Activated T-helper 2 cell treated with anti-CD3 and anti-CD28 coated beads, Interferon-gamma antibody, Interleukin-2, Interleukin-4, amounts not matched to agents 10 μg/mL and 5 μg/mL and 100 μg/mL, durations not matched to agents 14 hours and 24 hours and 36 hours (primary cell): ENCODE measurements around the gene GID8. TPM values are rescaled to one million over a fixed set of nuclear protein-coding genes. Genes with fewer than 3 reads are reported as not detected.

Experiments
- DNase-seq: peaks from one replicate; pipeline ENCODE4 v3.0.0; 2021; ENCODE audit warnings: low spot score
- H3K27ac Mint-ChIP-seq: one replicate; pipeline ENCODE4 v1.8.0; 2021; ENCODE audit warnings: mixed read lengths
- H3K27me3 Mint-ChIP-seq: one replicate; pipeline ENCODE4 v1.8.0; 2021; ENCODE audit warnings: low read depth, mixed read lengths
- H3K36me3 Mint-ChIP-seq: one replicate; pipeline ENCODE4 v1.8.0; 2021; ENCODE audit warnings: low read depth, mixed read lengths
- H3K4me1 Mint-ChIP-seq: one replicate; pipeline ENCODE4 v1.8.0; 2021; ENCODE audit warnings: low read depth, mixed read lengths
- H3K4me3 Mint-ChIP-seq: one replicate; pipeline ENCODE4 v1.8.0; 2021; ENCODE audit warnings: low read depth, mild to moderate bottlenecking, moderate library complexity, mixed read lengths
- H3K9me3 Mint-ChIP-seq: one replicate; pipeline ENCODE4 v1.8.0; 2021; ENCODE audit warnings: mixed read lengths
- intact Hi-C: fragments of 100-400 bp; cut with micrococcal nuclease; formaldehyde crosslinking; loops from one replicate; pipeline ENCODE4 v1.15.1; 2023
- total RNA-seq: library from RNA; stranded (reverse); gene quantifications from 2 replicates; pipeline ENCODE4 v1.2.3, GENCODE V29; 2022

The GID8 gene
- total RNA-seq, 1 donor from 2014 or later = 53.7 TPM

DNA sequence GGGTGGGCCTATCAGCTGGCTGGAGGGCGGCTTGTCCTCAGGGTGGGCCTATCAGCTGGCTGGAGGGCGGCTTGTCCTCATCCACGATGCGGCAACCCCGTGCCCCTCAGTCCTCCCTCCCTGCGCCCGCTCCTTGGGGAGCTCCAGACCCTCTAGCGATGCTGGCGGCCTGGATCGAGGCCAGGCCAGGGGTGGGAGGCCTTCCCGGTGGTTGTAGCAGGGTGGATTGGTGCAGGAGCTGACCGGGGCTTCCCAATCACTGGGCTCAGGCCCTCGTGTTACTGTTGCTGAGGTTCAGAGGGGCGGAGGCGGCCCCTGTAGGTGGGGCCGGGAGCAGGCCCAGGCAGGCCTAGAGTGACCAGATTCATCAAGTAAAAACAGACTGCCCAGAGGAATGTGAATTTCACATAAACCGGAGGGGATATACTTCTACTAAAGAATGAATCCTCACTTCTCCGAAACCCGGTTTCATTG, 23.4 kb downstream of the GID8 start:
- H3K27ac Mint-ChIP-seq = no peak overlapping the region
- H3K36me3 Mint-ChIP-seq = no peaks in the 10 kb centered on the region
- H3K9me3 Mint-ChIP-seq = no peaks in the 10 kb centered on the region
- intact Hi-C loops = no loop called here
- H3K27me3 Mint-ChIP-seq = no peaks in the 10 kb centered on the region
- no peaks in the 10 kb centered on the region for H3K4me1 Mint-ChIP-seq
- no peak overlapping the region for H3K4me3 Mint-ChIP-seq
- no peak for DNase-seq

- DNase-seq = no peak
- H3K36me3 Mint-ChIP-seq = no peaks in the 10 kb centered on the region
- no peaks in the 10 kb centered on the region for H3K27me3 Mint-ChIP-seq
- no peaks in the 10 kb centered on the region for H3K4me1 Mint-ChIP-seq
- H3K27ac Mint-ChIP-seq = no peak overlapping the region
- intact Hi-C loops = no loop called here
- H3K9me3 Mint-ChIP-seq = no peaks in the 10 kb centered on the region
- no peak overlapping the region for H3K4me3 Mint-ChIP-seq
These were observed 23.9 kb downstream of the GID8 start for GRCh38 chr20:62961799-62962198.

DNA sequence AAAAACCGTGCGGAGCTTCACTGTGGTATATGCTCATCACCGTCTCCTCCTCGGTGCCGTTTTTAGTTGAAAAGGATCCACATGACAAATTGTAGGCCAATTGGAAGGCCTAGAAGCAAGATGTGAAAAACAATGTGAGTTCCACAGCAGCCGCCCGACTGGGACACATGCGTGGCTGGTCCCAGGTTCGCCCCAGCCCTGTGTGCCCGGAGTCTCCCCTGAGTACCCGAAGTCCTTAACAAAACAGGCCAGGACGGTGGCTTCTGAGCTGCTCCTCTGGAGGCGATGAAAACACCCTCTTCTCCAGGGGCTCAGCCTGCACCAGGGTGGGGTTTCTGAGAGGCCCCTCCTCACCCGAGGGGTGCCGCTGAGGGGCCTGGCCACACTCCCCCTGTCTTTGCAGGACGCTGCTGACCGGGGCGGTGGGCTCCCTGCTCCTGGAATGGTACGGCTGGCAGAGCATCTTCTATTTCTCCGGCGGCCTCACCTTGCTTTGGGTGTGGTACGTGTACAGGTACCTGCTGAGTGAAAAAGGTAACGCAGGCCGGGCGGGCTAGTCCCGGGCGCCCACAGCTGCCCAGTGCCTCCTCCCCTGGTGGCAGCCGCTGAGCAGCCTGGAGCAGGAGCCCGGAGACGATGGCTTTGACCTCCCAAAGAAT, 24.4 kb downstream of the GID8 start:
- no peaks in the 10 kb centered on the region for H3K9me3 Mint-ChIP-seq
- no peaks in the 10 kb centered on the region for H3K36me3 Mint-ChIP-seq
- no peaks in the 10 kb centered on the region for H3K4me1 Mint-ChIP-seq
- H3K27me3 Mint-ChIP-seq = no peaks in the 10 kb centered on the region
- DNase-seq = no peak
- H3K4me3 Mint-ChIP-seq = no peak overlapping the region
- H3K27ac Mint-ChIP-seq = no peak overlapping the region
- intact Hi-C loops = no loop called here

- intact Hi-C loops = no loop called here
- Mint-ChIP-seq H3K27ac (no peak overlapping the region), H3K9me3 (no peaks in the 10 kb centered on the region), H3K4me1 (no peaks in the 10 kb centered on the region), H3K36me3 (no peaks in the 10 kb centered on the region), H3K27me3 (no peaks in the 10 kb centered on the region), H3K4me3 (no peak overlapping the region)
- DNase-seq = no peak
These were observed 25.1 kb downstream of the GID8 start for GRCh38 chr20:62962891-62963613.

DNA sequence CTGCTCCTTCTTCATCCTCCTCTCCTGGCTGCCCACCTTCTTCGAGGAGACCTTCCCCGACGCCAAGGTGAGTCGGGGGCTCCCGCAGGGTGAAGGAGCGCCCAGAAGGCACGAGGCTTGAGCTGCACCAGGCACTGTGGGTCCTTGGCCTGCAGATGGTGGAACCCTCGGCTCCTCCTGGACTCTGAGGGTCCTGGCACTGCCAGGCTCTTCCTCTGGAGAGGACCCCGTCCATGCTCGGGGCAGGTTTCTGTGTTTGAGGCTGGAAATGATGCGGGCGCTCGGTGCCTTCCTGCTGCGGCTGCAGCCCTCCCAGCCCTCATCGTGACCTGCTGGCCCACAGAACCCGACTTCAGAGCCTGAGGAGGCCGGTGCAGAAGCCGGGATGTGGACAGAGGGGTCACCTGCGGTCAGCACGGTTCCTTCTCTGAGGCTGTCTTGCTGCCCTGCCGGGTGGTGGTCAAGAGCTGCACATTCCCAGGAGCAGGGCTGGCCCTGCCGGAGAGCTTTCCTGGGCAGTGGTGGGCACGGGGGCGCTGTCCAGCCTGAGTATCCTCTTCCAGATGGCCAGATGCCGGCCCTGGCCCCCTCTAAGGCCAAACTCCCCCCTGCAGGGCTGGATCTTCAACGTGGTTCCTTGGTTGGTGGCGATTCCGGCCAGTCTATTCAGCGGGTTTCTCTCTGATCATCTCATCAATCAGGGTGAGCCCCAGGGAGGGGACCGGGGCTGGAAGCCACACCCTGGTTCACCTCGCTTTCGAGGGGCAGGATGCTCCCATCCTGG, 25.9 kb downstream of the GID8 start:
- Mint-ChIP-seq H3K4me1 (no peaks in the 10 kb centered on the region), H3K27me3 (no peaks in the 10 kb centered on the region), H3K36me3 (no peaks in the 10 kb centered on the region), H3K4me3 (no peak overlapping the region), H3K9me3 (no peaks in the 10 kb centered on the region), H3K27ac (no peak overlapping the region)
- no peak for DNase-seq
- intact Hi-C loops = no loop called here

DNA sequence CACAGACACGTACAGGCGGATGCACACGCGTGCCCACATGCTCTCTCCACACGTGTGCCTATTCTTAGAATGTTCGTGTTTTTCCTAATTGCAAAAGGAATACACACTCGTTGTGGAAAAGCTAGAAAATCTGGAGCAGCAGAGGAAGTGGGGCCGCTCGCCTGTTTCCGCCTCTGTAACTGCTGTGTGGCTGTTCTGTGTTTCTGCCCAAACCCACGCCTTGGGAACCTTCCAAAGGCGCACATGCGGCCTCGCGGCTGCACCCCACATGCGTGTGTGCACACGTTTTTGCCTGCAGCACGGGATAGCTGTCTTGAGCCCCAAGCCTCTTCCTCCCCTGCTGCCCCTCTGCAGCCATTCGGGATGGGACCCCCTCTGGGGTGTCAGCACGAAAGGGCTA, 26.8 kb downstream of the GID8 start:
- no peaks in the 10 kb centered on the region for H3K9me3 Mint-ChIP-seq

GRCh38 chr20:62965363-62965771, 27.4 kb downstream of the GID8 start:
- H3K36me3 Mint-ChIP-seq = no peaks in the 10 kb centered on the region
- no peak for DNase-seq
- peaks cover 1% of the 10 kb centered on the region for H3K27me3 Mint-ChIP-seq
- no peaks in the 10 kb centered on the region for H3K9me3 Mint-ChIP-seq
- H3K27ac Mint-ChIP-seq = no peak overlapping the region
- H3K4me1 Mint-ChIP-seq = no peaks in the 10 kb centered on the region
- intact Hi-C loops = no loop called here
- no peak overlapping the region for H3K4me3 Mint-ChIP-seq

More for the DNA sequence above, 26.8 kb downstream of the GID8 start:
- intact Hi-C loops = no loop called here
- no peak for DNase-seq
- no peaks in the 10 kb centered on the region for H3K27me3 Mint-ChIP-seq
- no peaks in the 10 kb centered on the region for H3K4me1 Mint-ChIP-seq
- H3K4me3 Mint-ChIP-seq = no peak overlapping the region
- no peaks in the 10 kb centered on the region for H3K36me3 Mint-ChIP-seq
- no peak overlapping the region for H3K27ac Mint-ChIP-seq

GRCh38 chr20:62966212-62967148, 28.5 kb downstream of the GID8 start:
- Mint-ChIP-seq H3K9me3 (no peaks in the 10 kb centered on the region), H3K27me3 (peaks cover 4% of the 10 kb centered on the region), H3K27ac (no peak overlapping the region), H3K4me1 (peaks cover 2% of the 10 kb centered on the region), H3K4me3 (no peak overlapping the region), H3K36me3 (no peaks in the 10 kb centered on the region)
- intact Hi-C loops = no loop called here
- DNase-seq = no peak

DNA sequence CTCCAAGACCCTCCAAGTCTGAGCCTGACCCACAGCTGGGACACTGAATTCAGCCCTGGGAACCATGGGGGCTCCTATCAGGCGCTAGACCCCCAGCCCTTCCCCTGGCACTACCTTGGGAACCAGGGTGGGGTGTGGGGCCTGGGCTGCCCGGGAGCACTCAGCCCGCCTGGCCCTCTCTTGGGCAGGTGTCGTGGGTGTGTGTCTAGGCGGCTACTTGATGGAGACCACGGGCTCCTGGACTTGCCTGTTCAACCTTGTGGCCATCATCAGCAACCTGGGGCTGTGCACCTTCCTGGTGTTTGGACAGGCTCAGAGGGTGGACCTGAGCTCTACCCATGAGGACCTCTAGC, 29.2 kb downstream of the GID8 start:
- peaks cover 9% of the 10 kb centered on the region for H3K4me1 Mint-ChIP-seq
- H3K27me3 Mint-ChIP-seq = peaks cover 11% of the 10 kb centered on the region
- H3K4me3 Mint-ChIP-seq = no peak overlapping the region
- H3K36me3 Mint-ChIP-seq = no peaks in the 10 kb centered on the region
- H3K27ac Mint-ChIP-seq = no peak overlapping the region
- DNase-seq = no peak
- no peaks in the 10 kb centered on the region for H3K9me3 Mint-ChIP-seq
- intact Hi-C loops = no loop called here

DNA sequence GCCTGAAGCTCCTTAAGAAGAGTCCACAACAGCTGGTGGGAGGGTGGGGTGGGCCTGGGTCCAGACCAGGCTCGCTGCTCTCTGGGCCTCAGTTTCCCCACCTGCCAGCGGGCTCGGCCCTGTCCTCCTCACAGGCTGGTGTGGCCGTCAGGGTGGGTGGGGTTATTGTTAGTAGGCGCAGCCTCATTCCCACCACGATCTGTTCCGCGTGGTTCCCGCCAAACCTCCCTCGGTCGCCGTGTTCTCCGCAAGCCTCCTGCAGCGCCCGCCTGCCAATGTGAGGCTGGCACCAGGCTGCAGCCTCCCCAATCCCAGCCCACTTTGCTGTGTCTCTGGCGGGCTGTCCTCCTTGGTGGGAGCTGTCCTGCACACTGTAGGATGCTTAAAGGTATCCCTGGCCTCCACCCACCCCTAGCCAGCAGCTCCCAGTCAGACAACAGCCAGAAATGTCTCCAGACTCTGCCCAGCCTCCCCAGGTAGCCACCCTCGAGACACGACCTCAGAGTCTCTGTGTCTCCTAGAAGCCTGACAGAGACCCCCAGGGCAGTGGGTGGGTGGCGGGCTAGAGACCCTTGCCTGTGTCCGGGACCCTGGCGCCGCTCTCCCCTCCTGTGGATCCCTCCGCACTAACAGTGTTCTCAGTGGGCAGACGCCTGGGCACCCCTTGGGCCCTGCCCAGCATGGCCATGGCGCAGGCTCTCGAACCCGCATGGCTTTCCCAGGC, 29.8 kb downstream of the GID8 start:
- peaks cover 13% of the 10 kb centered on the region for H3K4me1 Mint-ChIP-seq
- peaks cover 14% of the 10 kb centered on the region for H3K27me3 Mint-ChIP-seq
- intact Hi-C loops = no loop called here
- no peak overlapping the region for H3K4me3 Mint-ChIP-seq
- DNase-seq = no peak
- H3K27ac Mint-ChIP-seq = no peak overlapping the region
- no peaks in the 10 kb centered on the region for H3K9me3 Mint-ChIP-seq
- no peaks in the 10 kb centered on the region for H3K36me3 Mint-ChIP-seq

- Mint-ChIP-seq H3K27ac (no peak overlapping the region), H3K9me3 (no peaks in the 10 kb centered on the region), H3K27me3 (peaks cover 17% of the 10 kb centered on the region), H3K36me3 (no peaks in the 10 kb centered on the region), H3K4me1 (peaks cover 13% of the 10 kb centered on the region), H3K4me3 (no peak overlapping the region)
- intact Hi-C loops = no loop called here
- DNase-seq = no peak
These were observed 30.6 kb downstream of the GID8 start for GRCh38 chr20:62968378-62969178.
